ENCODE data around the gene NDUFS2. TPM values are rescaled to one million over a fixed set of nuclear protein-coding genes. Genes with fewer than 3 reads are reported as not detected.

NDUFS2 gene
- polyA plus RNA-seq, 4 donors: 174 to 198 (median 193) TPM

GRCh38 chr1:161171696-161172095, 30.5 kb upstream of the NDUFS2 start:
- DNase-seq (ENCODE audit: low read depth in 4 of 4, low spot score in 3 of 4): no peak

DNA sequence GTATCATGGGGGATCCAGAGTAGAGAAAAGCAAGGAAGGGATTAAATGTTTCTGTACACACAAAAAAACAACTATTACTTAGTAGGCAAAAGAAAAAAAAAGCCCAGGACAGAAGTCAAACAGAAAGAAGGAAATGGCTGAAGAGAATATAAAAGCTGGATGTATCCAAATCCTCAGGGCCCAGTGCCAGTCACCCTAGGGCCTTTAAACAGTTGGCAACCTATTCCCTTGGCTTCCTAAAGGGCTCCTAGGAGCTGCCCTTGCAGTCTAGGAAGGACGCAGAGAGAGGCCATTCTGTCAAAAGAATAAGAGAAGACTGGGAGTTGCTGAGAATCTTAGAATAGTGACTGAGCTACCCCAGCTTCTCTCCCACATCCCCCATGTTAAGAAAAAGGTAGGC, 29.8 kb upstream of the NDUFS2 start:
- DNase-seq (ENCODE audit: low read depth in 4 of 4, low spot score in 3 of 4): no peak

- DNase-seq (ENCODE audit: low read depth in 4 of 4, low spot score in 3 of 4): no peak
These were observed 29.3 kb upstream of the NDUFS2 start for GRCh38 chr1:161172776-161173376.

- no peak for DNase-seq (ENCODE audit: low read depth in 4 of 4, low spot score in 3 of 4)
These were observed 28.5 kb upstream of the NDUFS2 start for GRCh38 chr1:161173711-161174110.

DNA sequence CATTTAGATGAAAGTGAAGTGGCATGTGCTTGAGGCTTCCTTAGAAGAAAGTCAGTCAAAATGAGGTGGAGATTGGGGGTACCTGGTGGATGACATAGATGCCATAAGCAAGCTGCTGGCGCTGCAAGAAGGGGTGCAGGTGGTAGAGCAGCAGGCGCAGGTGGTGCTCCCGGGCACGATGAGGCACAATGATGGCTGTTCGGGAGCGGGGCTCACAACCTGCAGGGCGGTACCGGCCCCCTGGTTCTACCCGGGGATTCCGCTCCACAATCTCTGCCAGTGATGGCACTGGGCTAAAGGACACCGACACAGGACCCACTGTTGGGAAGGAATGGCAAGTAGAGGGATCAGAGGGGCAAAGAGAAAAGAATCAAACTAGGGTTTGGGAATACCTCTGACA, 27.3 kb upstream of the NDUFS2 start:
- no peak for DNase-seq (ENCODE audit: low read depth in 4 of 4, low spot score in 3 of 4)

GRCh38 chr1:161175771-161176453, 26.3 kb upstream of the NDUFS2 start:
- DNase-seq (ENCODE audit: low read depth in 4 of 4, low spot score in 3 of 4): no peak

- DNase-seq (ENCODE audit: low read depth in 4 of 4, low spot score in 3 of 4): no peak
These were observed 25.6 kb upstream of the NDUFS2 start for GRCh38 chr1:161176468-161177111.

DNA sequence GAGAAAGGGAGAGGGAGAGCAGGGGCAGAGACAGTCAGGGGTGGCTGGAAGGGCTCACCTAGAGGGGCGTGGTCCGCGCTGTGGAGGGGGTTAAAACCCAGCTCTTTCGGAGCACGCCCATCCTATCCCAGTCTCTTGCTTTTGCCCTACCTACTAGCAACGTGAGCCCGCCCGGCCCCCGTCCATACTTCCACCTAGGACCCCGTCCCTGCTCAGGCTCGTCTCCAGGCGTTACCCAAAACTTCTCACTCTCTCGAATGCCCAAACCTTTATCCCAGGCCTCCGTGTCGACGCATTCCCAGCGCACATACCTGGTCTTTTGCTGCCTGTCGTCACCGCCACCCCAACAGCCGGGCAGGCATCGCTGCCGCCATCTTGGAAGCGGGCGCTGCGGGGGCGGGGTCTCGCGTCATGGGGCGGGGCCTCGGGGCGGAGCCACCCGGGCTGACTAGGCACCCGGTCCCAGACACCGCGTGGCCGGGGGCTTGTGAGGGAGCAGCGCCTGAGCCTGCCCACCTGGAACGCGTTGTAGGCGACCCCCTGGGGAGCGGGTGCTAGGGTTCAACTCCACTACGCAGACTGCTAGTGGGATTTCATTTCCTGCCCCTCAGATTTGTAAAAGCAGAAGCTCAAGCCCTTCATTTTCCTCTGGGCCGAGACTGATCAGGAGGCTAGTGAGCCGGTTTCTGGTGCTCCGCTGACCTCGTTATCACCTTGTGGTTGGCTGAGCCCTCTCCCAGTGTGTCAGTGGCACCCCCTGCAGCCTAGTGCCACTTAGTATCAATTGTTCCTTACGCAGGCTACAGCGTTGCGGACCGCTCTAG, 24.8 kb upstream of the NDUFS2 start, which contains the start of gene B4GALT3:
B4GALT3 (minus strand) TSS at position 396 of the 824 bp plus-strand sequence. CDS start 1,447 bp downstream, outside the sequence.
- DNase-seq (ENCODE audit: low read depth in 4 of 4, low spot score in 3 of 4): peak in 1 of 4 donors; percentile 86

GRCh38 chr1:161177936-161178244, 24.3 kb upstream of the NDUFS2 start:
- no peak for DNase-seq (ENCODE audit: low read depth in 4 of 4, low spot score in 3 of 4)

GRCh38 chr1:161179698-161180097, 22.5 kb upstream of the NDUFS2 start:
- DNase-seq (ENCODE audit: low read depth in 4 of 4, low spot score in 3 of 4): no peak

DNA sequence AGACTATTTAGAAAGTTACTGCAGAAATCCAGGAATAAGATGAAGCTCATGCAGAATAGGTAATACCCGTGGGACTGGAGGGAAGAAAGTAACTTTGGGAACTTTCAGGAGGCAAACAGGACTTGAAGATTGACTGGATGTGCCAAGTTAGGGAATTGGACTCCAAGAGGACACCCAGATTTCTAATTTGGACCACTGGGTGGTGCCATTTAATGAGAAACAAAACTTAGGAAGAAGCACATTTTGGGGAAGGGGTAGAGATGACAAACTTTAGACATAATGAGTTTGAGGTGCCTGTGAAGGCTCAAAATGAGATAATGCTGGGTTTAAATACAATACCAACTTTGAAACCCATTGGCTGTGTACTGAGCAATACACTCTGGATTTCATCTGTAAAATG, 21.5 kb upstream of the NDUFS2 start:
- no peak for DNase-seq (ENCODE audit: low read depth in 4 of 4, low spot score in 3 of 4)

- DNase-seq (ENCODE audit: low read depth in 4 of 4, low spot score in 3 of 4): no peak
These were observed 20.0 kb upstream of the NDUFS2 start for GRCh38 chr1:161182214-161182613.

DNA sequence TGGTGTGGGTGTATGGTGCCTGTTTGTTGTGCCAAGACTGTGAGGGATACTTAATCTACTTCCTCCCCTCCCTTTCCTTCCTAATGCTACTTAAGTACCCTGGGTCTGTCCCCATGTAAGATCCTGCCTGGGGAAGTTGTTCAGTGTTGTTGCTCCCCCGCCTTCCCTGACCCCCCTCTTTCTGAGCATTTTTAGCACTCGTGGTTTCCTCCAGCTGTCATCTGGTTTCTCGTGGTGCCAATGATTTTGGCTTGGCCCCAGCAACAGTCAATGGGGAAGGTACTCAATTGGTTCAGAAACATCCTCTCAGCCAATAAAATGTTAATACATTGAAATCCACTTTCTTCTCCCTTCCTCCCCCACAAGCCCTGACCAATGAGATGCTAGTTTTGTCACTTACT, 16.9 kb upstream of the NDUFS2 start:
- DNase-seq (ENCODE audit: low read depth in 4 of 4, low spot score in 3 of 4): no peak

DNA sequence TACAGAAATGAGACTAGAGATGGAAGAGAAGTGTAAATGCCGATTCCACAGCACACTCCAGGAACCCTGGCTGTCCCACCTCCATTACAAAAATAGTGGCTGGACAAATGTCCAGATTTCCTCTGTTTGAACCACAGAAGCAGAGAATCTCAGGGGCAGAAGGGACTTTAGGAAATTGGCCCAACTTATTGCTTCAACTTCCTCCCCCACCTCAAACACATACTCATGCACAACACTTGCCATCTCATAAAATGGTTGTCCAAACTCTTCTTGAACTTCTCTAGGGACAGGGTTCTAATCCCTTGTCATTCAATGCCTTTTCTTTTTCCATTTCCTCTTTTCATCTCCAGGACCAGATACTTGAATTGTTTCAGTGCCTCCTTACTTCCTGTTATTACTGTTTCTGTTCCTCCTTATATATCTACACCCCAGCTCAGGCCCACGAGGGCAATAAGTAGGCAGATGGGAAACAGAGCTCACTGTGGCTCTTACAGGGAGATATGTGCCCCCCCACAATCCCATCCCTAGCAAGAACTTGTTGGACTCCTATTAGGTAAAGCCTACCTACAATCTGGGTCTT, 16.3 kb upstream of the NDUFS2 start:
- no peak for DNase-seq (ENCODE audit: low read depth in 4 of 4, low spot score in 3 of 4)

DNA sequence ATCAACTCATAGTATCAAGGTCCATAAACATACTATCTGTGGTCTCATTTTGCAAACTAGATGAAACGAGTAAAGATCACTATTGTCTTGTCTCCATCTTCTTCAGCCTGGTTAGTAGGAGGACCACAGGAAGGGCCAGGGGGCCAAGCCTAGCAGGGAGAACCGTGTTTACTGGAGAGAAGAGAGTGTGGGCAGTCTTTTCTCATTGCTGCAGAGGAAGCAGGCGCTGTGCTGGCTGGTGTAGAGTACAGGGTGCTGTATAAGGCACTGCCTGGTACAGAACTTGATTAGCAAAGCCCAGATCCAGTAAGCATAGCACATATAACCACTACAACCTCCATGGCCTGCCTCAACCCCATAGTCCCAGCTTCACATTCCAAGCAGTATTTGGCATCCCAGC, 14.9 kb upstream of the NDUFS2 start:
- no peak for DNase-seq (ENCODE audit: low read depth in 4 of 4, low spot score in 3 of 4)

DNA sequence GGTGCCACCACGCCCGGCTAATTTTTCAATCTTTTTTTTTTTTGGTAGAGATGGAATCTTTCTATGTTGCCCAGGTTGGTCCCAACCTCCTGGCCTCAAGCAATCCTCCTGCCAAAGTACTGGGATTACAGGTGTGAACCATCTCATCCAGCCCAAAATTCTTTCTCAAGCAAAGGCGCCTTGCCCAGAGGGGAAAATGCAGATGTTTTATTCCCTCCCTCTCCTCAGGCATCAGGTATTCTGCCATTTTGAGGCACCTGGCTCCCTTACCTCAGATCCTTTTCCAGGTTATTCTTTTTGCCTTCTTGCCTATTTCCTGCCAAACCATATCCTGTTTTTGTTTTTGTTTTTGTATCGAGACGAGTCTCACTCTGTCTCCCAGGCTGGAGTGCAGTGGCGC, 13.8 kb upstream of the NDUFS2 start:
- no peak for DNase-seq (ENCODE audit: low read depth in 4 of 4, low spot score in 3 of 4)

DNA sequence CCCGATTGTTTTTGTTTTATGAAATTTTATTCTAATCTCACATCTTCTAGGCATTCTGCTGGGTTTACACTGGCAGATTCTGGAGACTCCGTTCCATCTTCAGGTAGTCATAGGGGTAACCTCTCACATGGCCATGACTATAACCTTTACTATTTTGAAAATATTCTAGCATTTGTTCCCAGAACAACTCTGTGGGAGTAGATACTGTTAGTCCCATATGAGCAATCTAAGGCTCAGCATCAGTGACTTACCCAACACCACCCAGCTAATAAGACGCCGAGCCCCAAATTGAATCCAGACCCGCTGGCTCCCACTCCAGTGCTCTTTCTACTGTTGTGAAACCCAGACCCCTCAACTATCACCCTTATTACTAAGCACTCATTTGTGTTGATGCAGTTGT, 13.1 kb upstream of the NDUFS2 start:
- no peak for DNase-seq (ENCODE audit: low read depth in 4 of 4, low spot score in 3 of 4)

DNA sequence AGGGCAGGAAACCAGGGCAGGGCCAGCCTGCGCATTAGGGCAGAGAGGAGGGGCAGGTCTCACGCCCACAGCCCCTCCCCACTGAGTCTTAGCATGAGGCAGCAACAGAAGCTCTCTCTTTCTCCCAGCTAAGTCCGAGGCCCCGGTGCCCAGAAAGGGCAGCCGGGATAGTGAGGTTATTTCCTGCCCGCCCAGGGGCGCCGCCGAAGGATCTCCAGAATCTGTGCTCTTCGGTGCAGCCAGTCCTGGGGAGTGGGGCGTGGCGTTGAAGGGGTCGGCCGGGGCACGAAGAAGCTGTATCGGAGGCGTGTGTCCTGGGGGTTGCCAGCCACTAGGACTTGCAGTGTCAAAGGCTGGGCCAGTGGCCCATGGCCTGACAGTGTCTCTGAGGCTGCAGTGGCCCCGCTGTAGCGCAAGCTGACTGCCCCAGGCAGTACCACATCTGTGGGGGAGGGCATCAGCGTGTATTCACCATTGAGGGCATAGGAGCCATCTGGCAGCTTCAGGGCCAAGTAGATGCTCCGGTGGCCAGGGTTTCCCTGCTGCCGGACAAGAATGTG, 11.1 kb upstream of the NDUFS2 start:
- no peak for DNase-seq (ENCODE audit: low read depth in 4 of 4, low spot score in 3 of 4)

DNA sequence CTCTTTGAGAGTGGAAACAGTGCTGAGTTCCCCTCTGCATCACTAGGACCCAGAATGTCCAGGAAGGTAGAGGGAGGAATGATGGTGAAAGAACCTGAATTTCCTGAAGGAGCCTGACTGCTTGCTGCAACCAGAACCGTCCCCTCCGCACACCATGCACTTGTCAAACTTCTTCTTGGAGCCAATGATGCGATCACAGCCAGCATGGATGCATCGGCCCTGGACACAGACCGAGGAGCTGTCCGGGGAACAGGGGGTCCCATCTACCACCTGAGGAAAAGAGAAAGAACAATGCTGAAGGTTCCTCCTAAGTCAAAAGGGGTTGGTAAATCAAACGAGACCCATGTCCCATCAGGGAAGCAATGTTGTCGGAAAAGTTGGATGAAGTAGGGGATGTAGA, 10.2 kb upstream of the NDUFS2 start:
- DNase-seq (ENCODE audit: low read depth in 4 of 4, low spot score in 3 of 4): no peak
